ENCODE measurements around the gene RAB8B. TPM values are rescaled to one million over a fixed set of nuclear protein-coding genes. Genes with fewer than 3 reads are reported as not detected.
A peak's percentile ranks its signal among the peaks of the same experiment; 100 is the strongest.

RAB8B gene
- total and polyA plus RNA-seq, 9 of the 15 experiments (the other 6 are each of a cell fraction or from before 2014, with no cell fraction given): 7.8 to 32.1 (median 24.2) TPM

GRCh38 chr15:63226966-63227401 lies 37.6 kb downstream of the RAB8B start (continued):
- TF ChIP-seq HINFP (tag; conservative IDR thresholded peaks at IDR 0.05; ENCODE audit: low read depth) (peak; percentile 95), RBM17 (IDR thresholded peaks at IDR 0.05; ENCODE audit: borderline replicate concordance, low read depth, low read length) (no peak), KAT2B (IDR thresholded peaks at IDR 0.05; ENCODE audit: low read depth, low read length) (no peak), MAFG (tag; conservative IDR thresholded peaks at IDR 0.05) (peak; percentile 73), JUND (IDR thresholded peaks at IDR 0.05; ENCODE audit: borderline replicate concordance, low read depth, low read length) (peak; percentile 33; the same call in 1 of the 2 replicates), JUND (tag; IDR thresholded peaks at IDR 0.05; ENCODE audit: borderline replicate concordance, low read depth, low read length) (peak; percentile 85; the same call in 1 of the 3 replicates), FOXP1 (CRISPR knock-in tag; IDR thresholded peaks at IDR 0.05) (no peak), USF2 (CRISPR knock-in tag; IDR thresholded peaks at IDR 0.05) (no peak), GTF2F1 (IDR thresholded peaks at IDR 0.05; ENCODE audit: low read depth, low read length) (no peak), ZNF197 (CRISPR knock-in tag; IDR thresholded peaks at IDR 0.05; ENCODE audit: low read depth) (peak; percentile 96), TSC22D4 (tag; IDR thresholded peaks at IDR 0.05) (no peak), ZNF766 (CRISPR knock-in tag; conservative IDR thresholded peaks at IDR 0.05) (peak; percentile 99), GTF2A2 (tag; IDR thresholded peaks at IDR 0.05) (peak; percentile 96), E2F5 (CRISPR knock-in tag; IDR thresholded peaks at IDR 0.05) (no peak), HDGF (IDR thresholded peaks at IDR 0.05) (no peak), ZNF184 (CRISPR knock-in tag; IDR thresholded peaks at IDR 0.05) (no peak), NFATC3 (IDR thresholded peaks at IDR 0.05) (no peak), BRD4 (IDR thresholded peaks at IDR 0.05) (no peak), ZKSCAN3 (CRISPR knock-in tag; IDR thresholded peaks at IDR 0.05) (0 out of 2 replicates have a peak, but pooled peaks have one; percentile 29), JUN (IDR thresholded peaks at IDR 0.05; ENCODE audit: borderline replicate concordance, low read depth, low read length) (no peak), JUN (CRISPR knock-in tag; IDR thresholded peaks at IDR 0.05; ENCODE audit: borderline replicate concordance) (no peak), XRCC4 (IDR thresholded peaks at IDR 0.05; ENCODE audit: extremely low read depth, insufficient read depth, insufficient read length) (no peak), SRF (CRISPR knock-in tag; IDR thresholded peaks at IDR 0.05) (0 out of 4 replicates have a peak, but pooled peaks have one; percentile 29 to 51), MCM7 (IDR thresholded peaks at IDR 0.05) (no peak), ZEB2 (IDR thresholded peaks at IDR 0.05) (no peak), ZNF174 (CRISPR knock-in tag; IDR thresholded peaks at IDR 0.05) (0 out of 2 replicates have a peak, but pooled peaks have one; percentile 41), GTF2B (IDR thresholded peaks at IDR 0.05; ENCODE audit: extremely low read depth, insufficient read length) (no peak), NR2F6 (CRISPR knock-in tag; IDR thresholded peaks at IDR 0.05) (peak; percentile 78; the same call in 1 of the 2 replicates), RCOR1 (IDR thresholded peaks at IDR 0.05; ENCODE audit: borderline replicate concordance in 1 of 2, low read depth in 2 of 2, low read length in 2 of 2) (no peak)
